OCI-LY1 (cell line): ENCODE results near the gene PRDX6.
"Not testable (repeated sequence)": the region's sequence is repeated elsewhere in the genome, so short reads cannot be mapped to it uniquely, and the experiment has no call there.

Source experiments
- H2AFZ ChIP-seq: fragments of 200-600 bp; sonication (generic), shearing (Covaris generic); 2 replicates; pipeline ENCODE4 v1.6.0; 2014; ENCODE audit warnings: antibody characterized with exemption, mild to moderate bottlenecking, low read length
- H3F3A ChIP-seq: fragments of 200-600 bp; sonication (generic), shearing (Covaris generic); 2 replicates; pipeline ENCODE4 v1.6.0; 2014; ENCODE audit warnings: mild to moderate bottlenecking, antibody characterized with exemption, low read length, moderate library complexity; ENCODE audit not compliant: insufficient read depth
- H3K27ac ChIP-seq: fragments of 200-600 bp; sonication (generic); 2 replicates; pipeline ENCODE4 v1.5.1; 2014; ENCODE audit warnings: low read length, mixed run types, mild to moderate bottlenecking, low read depth; ENCODE audit not compliant: poor library complexity, severe bottlenecking
- H3K27me3 ChIP-seq: fragments of 200-600 bp; sonication (generic); 2 replicates; pipeline ENCODE4 v1.6.0; 2014; ENCODE audit warnings: antibody characterized with exemption, mild to moderate bottlenecking, low read length, moderate library complexity; ENCODE audit not compliant: insufficient read depth
- H3K36me3 ChIP-seq: fragments of 200-600 bp; sonication (generic); 2 replicates; pipeline ENCODE4 v1.6.1; 2014; ENCODE audit warnings: mild to moderate bottlenecking, antibody characterized with exemption, low read length, moderate library complexity, mixed read lengths; ENCODE audit not compliant: insufficient read depth
- H3K4me1 ChIP-seq: fragments of 200-600 bp; sonication (generic); 2 replicates; pipeline ENCODE4 v1.5.1; 2014; ENCODE audit warnings: mild to moderate bottlenecking, low read length, moderate library complexity; ENCODE audit not compliant: insufficient read depth, severe bottlenecking
- H3K4me2 ChIP-seq: fragments of 200-600 bp; sonication (generic), shearing (Covaris generic); 2 replicates; pipeline ENCODE4 v1.6.1; 2014; ENCODE audit warnings: low read length
- H3K4me3 ChIP-seq: fragments of 200-600 bp; sonication (generic); 2 replicates; pipeline ENCODE4 v1.5.1; 2014; ENCODE audit warnings: low read length, low read depth, mild to moderate bottlenecking, mixed read lengths; ENCODE audit not compliant: poor library complexity, severe bottlenecking
- H3K79me2 ChIP-seq: fragments of 200-600 bp; shearing (Covaris generic); 2 replicates; pipeline ENCODE4 v1.6.1; 2016; ENCODE audit warnings: mixed run types, low read length, mixed read lengths; ENCODE audit not compliant: insufficient read depth
- H3K9ac ChIP-seq: fragments of 200-600 bp; sonication (generic), shearing (Covaris generic); 2 replicates; pipeline ENCODE4 v1.6.1; 2014; ENCODE audit warnings: mild to moderate bottlenecking, low read length, mixed read lengths
- H3K9me2 ChIP-seq: fragments of 200-600 bp; sonication (generic), shearing (Covaris generic); 2 replicates; pipeline ENCODE4 v1.6.1; 2014; ENCODE audit warnings: low read depth, mild to moderate bottlenecking, low read length, mixed read lengths
- H3K9me3 ChIP-seq: fragments of 200-600 bp; shearing (Covaris generic); 2 replicates; pipeline ENCODE4 v1.6.1; 2014; ENCODE audit warnings: low read length, mixed read lengths
- H4K20me1 ChIP-seq: fragments of 200-600 bp; sonication (generic), shearing (Covaris generic); 2 replicates; pipeline ENCODE4 v1.6.0; 2016; ENCODE audit warnings: mild to moderate bottlenecking, low read length; ENCODE audit not compliant: insufficient read depth
- CTCF ChIP-seq: fragments of 200-600 bp; sonication (generic), shearing (Covaris generic); IDR thresholded peaks from 2 replicates; pipeline ENCODE4 v1.5.1; 2017; ENCODE audit warnings: mild to moderate bottlenecking, antibody characterized with exemption, low read length, moderate library complexity, mixed read lengths
- EZH2 ChIP-seq: fragments of 200-600 bp; sonication (generic), shearing (Covaris generic); IDR thresholded peaks from 2 replicates; pipeline ENCODE4 v1.8.0; 2017; ENCODE audit warnings: borderline replicate concordance, mixed run types, mild to moderate bottlenecking, antibody characterized with exemption, low read length, moderate library complexity, mixed read lengths

PRDX6 gene

GRCh38 chr1:173453982-173454381 is 23.2 kb upstream of the PRDX6 start:
- Histone ChIP-seq H3K9ac (no peak overlapping the region), H3K4me3 (no peak overlapping the region), H3K27me3 (no peaks in the 10 kb centered on the region), H3K4me2 (no peak overlapping the region), H3K4me1 (no peaks in the 10 kb centered on the region), H2AFZ (no peak overlapping the region), H4K20me1 (no peaks in the 10 kb centered on the region), H3K36me3 (no peaks in the 10 kb centered on the region), H3K9me2 (no peaks in the 10 kb centered on the region), H3F3A (no peaks in the 10 kb centered on the region), H3K9me3 (no peaks in the 10 kb centered on the region), H3K27ac (no peak overlapping the region), H3K79me2 (no peaks in the 10 kb centered on the region)
- TF ChIP-seq EZH2 (no peak), CTCF (no peak)

- H3F3A ChIP-seq = no peaks in the 10 kb centered on the region
- TF ChIP-seq EZH2 = no peak
- no peak for TF ChIP-seq CTCF
- no peak overlapping the region for H3K9ac ChIP-seq
- no peak overlapping the region for H3K4me2 ChIP-seq
- H3K4me3 ChIP-seq = no peak overlapping the region
- H3K79me2 ChIP-seq = no peaks in the 10 kb centered on the region
- H3K27me3 ChIP-seq = no peaks in the 10 kb centered on the region
- no peaks in the 10 kb centered on the region for H3K9me2 ChIP-seq
- H3K36me3 ChIP-seq = peaks cover 6% of the 10 kb centered on the region
- no peaks in the 10 kb centered on the region for H3K9me3 ChIP-seq
- no peaks in the 10 kb centered on the region for H4K20me1 ChIP-seq
- H2AFZ ChIP-seq = no peak overlapping the region
- no peaks in the 10 kb centered on the region for H3K4me1 ChIP-seq
- H3K27ac ChIP-seq = no peak overlapping the region
Observed at GRCh38 chr1:173454966-173455524, 22.1 kb upstream of the PRDX6 start.

GRCh38 chr1:173459885-173460284 is 17.2 kb upstream of the PRDX6 start:
- H3K27me3 ChIP-seq = no peaks in the 10 kb centered on the region
- no peak overlapping the region for H3K9ac ChIP-seq
- no peaks in the 10 kb centered on the region for H3K4me1 ChIP-seq
- no peaks in the 10 kb centered on the region for H3K79me2 ChIP-seq
- no peak overlapping the region for H3K27ac ChIP-seq
- H2AFZ ChIP-seq = no peak overlapping the region
- no peaks in the 10 kb centered on the region for H4K20me1 ChIP-seq
- H3K4me3 ChIP-seq = no peak overlapping the region
- H3K36me3 ChIP-seq = peaks cover 21% of the 10 kb centered on the region
- TF ChIP-seq EZH2 = no peak
- TF ChIP-seq CTCF = no peak
- 0 out of 2 replicates have a peak, but pooled peaks cover 4% of the 10 kb centered on the region for H3K9me3 ChIP-seq
- H3K9me2 ChIP-seq = no peaks in the 10 kb centered on the region
- H3K4me2 ChIP-seq = no peak overlapping the region
- no peaks in the 10 kb centered on the region for H3F3A ChIP-seq

GRCh38 chr1:173462666-173463065 is 14.5 kb upstream of the PRDX6 start:
- H3F3A ChIP-seq, H3K4me1 ChIP-seq, H3K4me2 ChIP-seq, H3K27me3 ChIP-seq, H3K9me2 ChIP-seq, H3K79me2 ChIP-seq, H3K27ac ChIP-seq, H3K9ac ChIP-seq, H3K4me3 ChIP-seq, H3K9me3 ChIP-seq, H2AFZ ChIP-seq, H4K20me1 ChIP-seq: not testable (repeated sequence)
- peaks cover 21% of the 10 kb centered on the region for H3K36me3 ChIP-seq

GRCh38 chr1:173464185-173464584 is 12.9 kb upstream of the PRDX6 start:
- not testable (repeated sequence) for H3K9me3 ChIP-seq, H3K4me1 ChIP-seq, H2AFZ ChIP-seq, H3K27ac ChIP-seq, H3K4me2 ChIP-seq, H3K4me3 ChIP-seq, H3K9me2 ChIP-seq, H3K27me3 ChIP-seq, H3K79me2 ChIP-seq, H3K9ac ChIP-seq, H3F3A ChIP-seq, H4K20me1 ChIP-seq
- peaks cover 21% of the 10 kb centered on the region for H3K36me3 ChIP-seq
